NCI-H1436 (cell line): ENCODE measurements around the gene TMEM203.

Experiments used
- DNase-seq: peaks from one replicate; lab custom pipeline; 2025; lab: John Stamatoyannopoulos, UW

Gene TMEM203

GRCh38 chr9:137229903-137230704 lies 24.7 kb upstream of the TMEM203 start:
- no peak for DNase-seq

DNA sequence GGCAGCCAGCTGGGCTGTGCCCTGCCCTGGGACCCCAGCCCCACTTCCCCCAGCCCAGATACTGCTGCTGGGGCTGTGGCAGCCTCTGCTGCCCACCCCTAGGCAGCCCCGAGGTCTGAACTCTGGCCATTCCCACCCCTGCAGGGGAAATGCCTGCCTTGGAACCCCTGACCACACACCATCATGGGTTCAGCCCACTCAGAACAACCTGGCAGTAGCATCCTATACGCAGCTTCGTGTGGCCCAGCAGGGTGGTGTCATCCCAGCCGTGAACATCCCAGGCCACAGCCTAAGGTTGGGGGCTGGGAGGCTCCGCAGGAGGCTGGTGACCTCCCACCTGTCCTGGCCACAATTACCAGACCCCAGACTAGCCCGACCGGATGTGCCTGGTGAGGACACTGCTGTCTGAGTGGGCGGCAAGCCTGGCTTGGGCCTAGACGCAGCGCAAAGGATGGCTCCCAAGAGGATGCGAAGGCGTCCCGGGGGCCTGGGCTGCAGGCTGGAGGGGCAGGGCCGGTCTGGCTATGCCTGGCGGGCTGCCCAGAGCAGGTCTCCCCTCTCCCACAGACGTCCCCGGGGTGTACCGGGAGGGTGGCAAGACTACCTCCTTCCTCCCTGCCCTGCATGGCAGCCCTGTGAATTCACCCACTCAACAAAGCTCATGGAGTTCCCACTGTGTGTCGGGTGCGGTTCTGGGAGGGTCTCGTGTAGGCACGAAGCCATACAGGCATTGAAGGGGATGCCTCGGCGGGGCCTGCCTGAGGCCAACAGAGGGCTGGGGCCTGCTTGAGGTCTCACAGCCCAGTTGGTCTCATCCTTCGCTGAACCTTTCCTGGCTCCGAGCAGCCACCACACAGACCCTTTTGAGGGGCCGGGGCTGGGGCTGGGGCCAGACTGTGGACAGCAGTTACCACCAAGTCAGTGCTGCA lies 23.8 kb upstream of the TMEM203 start:
- no peak for DNase-seq

DNA sequence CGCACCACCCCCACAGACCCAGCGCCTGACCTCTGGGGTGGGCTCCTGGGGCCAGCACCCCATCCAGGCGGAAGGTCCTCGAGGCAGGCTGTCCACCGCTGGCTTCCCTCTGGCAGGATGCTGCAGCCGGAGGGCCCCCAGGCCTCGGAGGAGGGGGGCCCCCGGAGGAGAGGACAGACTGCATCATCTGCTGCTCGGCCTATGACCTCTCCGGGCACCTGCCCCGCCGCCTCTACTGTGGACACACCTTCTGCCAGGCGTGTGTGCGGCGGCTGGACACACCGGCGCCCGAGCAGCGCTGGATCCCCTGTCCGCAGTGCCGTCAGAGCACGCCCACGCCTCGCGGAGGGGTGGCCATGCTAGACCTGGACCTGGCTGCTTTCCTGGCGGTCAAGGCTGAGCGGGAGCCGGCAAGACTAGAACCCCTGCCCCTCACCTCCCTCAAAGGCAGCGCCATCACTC lies 23.1 kb upstream of the TMEM203 start:
- no peak for DNase-seq

DNA sequence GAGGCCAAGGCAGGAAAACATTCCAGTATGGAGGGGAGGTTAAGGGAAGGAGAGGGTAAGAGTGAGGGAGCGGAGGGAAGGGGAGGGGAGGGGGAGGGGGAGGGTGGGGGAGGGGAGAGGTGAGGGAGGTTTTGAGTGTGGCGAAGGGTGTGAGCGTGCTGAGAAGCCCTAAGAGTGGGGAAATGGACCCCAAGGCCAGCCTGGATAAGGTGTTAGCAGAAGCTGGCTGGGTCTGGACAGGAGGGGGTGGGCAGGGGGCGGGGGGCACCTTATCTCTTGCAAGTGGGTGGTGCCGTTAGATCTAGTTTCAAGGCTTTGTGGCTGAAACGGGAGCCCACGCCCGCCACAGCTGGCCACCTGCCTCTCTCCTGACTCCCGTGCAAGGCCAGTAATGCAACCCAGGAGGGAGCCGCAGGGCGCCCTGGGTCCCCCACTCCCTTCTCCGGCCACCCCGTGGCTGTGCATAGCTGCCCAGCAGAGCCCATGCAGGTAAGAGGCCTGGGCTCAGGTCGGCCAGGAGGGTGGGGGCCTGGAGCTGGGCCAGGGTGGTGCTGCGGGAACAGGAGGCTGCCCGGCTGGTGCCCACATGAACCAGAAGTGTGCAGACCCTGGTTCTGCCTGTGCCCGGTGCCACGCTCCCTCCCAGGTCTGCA lies 22.5 kb upstream of the TMEM203 start:
- no peak for DNase-seq

GRCh38 chr9:137227054-137227852 lies 21.8 kb upstream of the TMEM203 start, which contains the start of gene RNF224:
RNF224 (plus strand) TSS chr9:137227502; CDS start chr9:137228336, 834 bp downstream.
- peak; percentile 81 for DNase-seq

GRCh38 chr9:137226338-137227053 lies 21.0 kb upstream of the TMEM203 start:
- DNase-seq: no peak

DNA sequence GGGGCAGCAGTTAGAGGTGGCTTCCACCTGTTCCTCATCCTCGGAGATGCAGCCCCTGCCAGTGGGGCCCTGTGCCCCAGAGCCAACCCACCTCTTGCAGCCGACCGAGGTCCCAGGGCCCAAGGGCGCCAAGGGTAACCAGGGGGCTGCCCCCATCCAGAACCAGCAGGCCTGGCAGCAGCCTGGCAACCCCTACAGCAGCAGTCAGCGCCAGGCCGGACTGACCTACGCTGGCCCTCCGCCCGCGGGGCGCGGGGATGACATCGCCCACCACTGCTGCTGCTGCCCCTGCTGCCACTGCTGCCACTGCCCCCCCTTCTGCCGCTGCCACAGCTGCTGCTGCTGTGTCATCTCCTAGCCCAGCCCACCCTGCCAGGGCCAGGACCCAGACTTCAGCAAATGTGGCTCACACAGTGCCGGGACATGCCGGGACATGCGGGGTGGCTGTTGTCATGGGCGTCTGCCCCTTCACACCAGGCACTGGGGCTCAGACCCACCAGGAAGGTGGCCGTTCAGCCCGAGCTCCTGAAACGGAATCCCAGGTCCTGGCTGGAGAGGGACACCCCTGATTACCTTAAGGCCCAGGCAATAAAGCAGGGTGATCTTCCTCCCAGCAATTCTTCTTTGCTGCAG lies 20.4 kb upstream of the TMEM203 start:
- no peak for DNase-seq

DNA sequence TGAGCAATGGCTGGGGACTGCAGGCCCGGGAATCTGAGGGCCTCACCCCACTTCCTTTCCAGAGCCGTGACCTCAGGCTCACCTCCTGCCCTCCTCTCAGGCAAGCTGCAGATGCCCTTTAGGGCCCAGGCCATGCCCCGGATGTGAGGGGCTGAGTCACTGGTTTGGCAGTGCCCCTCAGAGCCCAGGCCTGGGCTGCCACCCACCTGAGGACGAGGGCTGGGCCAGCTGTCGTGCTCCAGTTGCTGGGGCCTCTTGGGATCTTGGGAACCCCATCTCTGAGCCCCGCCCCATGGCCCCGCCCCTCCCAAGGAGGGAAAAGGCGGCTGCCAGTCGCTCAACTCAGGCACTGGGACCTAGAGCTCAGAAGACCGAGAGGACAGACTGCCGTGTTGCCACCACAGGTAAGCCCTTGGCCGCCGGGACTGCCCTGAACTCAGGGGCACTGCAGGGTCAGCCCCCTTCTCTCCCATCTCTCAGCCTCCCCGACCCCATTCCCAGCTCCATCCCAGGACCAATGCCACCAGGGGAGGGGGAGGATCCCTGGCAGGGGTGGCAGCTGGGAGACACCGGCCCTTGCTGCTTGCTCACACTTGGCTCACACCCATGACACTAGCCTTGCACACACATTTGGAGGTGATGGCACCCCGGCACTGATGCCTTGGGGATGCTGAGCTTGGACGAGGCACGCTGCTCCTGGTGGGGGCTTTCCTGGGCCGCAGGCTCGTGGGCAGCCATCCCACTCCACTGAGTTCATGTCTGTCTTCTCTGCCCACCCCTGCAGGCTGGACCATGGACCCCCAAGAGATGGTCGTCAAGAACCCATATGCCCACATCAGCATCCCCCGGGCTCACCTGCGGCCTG lies 19.6 kb upstream of the TMEM203 start, which contains the start of gene CYSRT1:
Gene CYSRT1 (plus strand): TSS at position 345 of the 865 bp plus-strand sequence. CDS start 448 bp downstream, at position 793.
- DNase-seq: no peak

- peak; percentile 95 for DNase-seq
Observed at GRCh38 chr9:137223078-137223970, 17.9 kb upstream of the TMEM203 start.

GRCh38 chr9:137222190-137223077 lies 17.0 kb upstream of the TMEM203 start, which contains the start of gene RNF208:
RNF208 (minus strand) TSS chr9:137222240; CDS start chr9:137221212, 1,028 bp downstream.
- DNase-seq: peak; percentile 44

- DNase-seq: no peak
Observed at GRCh38 chr9:137221506-137222111, 16.2 kb upstream of the TMEM203 start.

GRCh38 chr9:137221095-137221505 lies 15.7 kb upstream of the TMEM203 start:
- DNase-seq: no peak

DNA sequence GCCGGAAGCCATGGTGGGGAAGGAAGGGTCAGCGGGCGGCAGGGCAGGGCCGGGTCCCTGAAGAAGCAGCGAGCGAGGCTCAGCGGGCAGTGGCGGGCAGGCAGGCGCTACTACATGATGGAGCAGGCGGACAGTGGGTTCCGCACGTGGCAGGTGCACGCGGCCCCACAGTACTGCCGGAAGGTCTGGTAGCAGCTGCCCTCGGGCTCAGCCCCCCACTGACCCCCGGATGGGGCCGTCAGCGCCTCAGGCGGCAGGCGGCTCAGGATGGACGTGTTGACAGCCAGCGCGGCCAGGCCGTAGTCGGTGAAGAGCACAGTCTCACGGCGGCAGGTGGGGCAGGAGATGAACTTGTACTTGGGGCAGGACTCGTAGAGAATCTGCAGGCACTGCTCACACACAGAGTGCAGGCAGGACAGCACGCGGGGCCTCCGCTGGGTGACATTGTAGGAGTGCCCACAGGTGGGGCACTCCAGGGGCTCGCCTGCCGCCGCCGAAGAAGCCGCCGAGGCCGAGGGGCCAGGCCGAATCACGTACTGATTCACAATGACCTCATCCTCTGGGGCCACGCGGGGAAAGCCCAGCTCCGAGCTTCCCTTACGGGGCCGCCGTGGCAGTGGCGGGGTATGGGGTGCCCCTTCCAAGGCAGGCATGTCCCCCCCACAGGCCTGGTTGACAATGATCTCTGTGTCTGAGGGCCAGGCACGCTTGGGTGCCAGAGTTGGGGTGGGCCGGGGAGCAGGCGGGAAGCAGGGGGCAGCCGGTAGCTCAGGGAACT lies 15.1 kb upstream of the TMEM203 start:
- no peak for DNase-seq

DNA sequence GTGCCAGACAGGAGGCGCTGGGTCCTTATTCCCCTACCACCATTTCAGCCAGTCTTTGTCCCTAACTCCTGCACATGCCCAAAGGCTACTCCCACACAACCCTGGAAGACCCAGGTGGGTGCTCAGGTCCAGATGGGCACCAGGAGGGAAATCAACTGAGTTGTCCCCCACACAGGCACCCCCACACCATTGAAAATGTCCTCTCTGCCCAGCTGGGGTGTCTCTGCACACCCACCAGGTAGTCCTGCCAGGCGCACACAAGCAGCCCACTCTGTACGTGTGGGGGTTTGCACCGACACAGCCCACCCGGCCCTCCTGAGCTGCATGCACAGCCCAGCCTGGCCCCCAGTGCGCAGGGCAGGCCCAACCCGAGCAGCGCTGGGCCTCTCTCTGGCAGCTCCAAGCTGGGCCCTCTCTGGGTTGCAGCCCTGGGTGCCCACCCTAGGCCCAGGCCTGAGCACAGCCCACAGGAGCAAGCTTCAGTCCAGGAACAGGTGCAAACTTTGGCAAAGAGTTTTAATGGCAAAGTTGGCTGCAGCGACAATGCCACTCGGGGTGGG lies 14.4 kb upstream of the TMEM203 start:
- DNase-seq: no peak

DNA sequence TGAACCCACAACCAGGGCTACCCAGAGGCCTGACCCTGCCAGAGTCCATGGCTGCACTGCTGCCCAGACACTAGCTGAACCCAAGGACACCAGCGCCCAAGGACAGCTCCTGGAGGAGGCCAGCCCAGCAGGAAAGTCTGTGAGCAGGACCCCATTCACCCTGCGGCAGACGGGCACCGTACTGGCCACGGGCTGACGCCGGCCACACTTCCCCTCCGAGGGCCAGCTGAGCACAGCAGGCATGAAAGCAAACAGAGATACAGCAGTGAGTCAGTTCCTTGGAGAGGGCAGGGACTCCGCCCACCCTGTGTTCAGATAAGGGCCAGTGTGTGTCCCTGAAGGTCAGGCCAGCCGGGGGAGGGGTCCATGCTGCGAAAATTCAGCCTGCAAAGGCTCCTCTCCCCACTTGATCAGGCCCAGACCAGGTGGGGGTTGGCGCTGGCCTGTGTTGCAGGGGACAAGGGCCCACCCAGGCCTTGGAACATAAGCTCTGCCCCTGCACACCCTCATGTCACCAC lies 13.4 kb upstream of the TMEM203 start:
- no peak for DNase-seq
